Endothelial cell of hepatic sinusoid (primary cell): ENCODE results near the gene NKX1-1.

Source experiments
- in situ Hi-C: cut with HindIII; loops from 2 replicates; pipeline ENCODE4 v1.10.0; 2017; ENCODE audit warnings: low sequenced_read_pairs

The NKX1-1 gene

GRCh38 chr4:1363513-1363912 lies 42.7 kb downstream of the NKX1-1 start:
- in situ Hi-C loops: no loop called here

- in situ Hi-C loops: no loop called here
These were observed 43.7 kb downstream of the NKX1-1 start for GRCh38 chr4:1362521-1362920.

- in situ Hi-C loops: no loop called here
These were observed 44.2 kb downstream of the NKX1-1 start for GRCh38 chr4:1362046-1362445.

- in situ Hi-C loops: no loop called here
These were observed 44.8 kb downstream of the NKX1-1 start for GRCh38 chr4:1361431-1361830.

- in situ Hi-C loops: no loop called here
These were observed 45.6 kb downstream of the NKX1-1 start for GRCh38 chr4:1360423-1361283.

- in situ Hi-C loops: loop anchor here (10.0 kb wide), 2 partner anchors 235 to 325 kb away; no protein-coding TSS in a partner anchor
These were observed 46.3 kb downstream of the NKX1-1 start for GRCh38 chr4:1359976-1360375.

GRCh38 chr4:1359144-1359501 lies 47.1 kb downstream of the NKX1-1 start:
- in situ Hi-C loops: loop anchor here (10.0 kb wide), 2 partner anchors 234 to 324 kb away; no protein-coding TSS in a partner anchor

- in situ Hi-C loops: loop anchor here (10.0 kb wide), 2 partner anchors 234 to 324 kb away; no protein-coding TSS in a partner anchor
These were observed 47.7 kb downstream of the NKX1-1 start for GRCh38 chr4:1358421-1359143.

GRCh38 chr4:1357356-1358248 lies 48.6 kb downstream of the NKX1-1 start:
- in situ Hi-C loops: loop anchor here (10.0 kb wide), 2 partner anchors 233 to 323 kb away; no protein-coding TSS in a partner anchor

- in situ Hi-C loops: loop anchor here (10.0 kb wide), 2 partner anchors 232 to 322 kb away; no protein-coding TSS in a partner anchor
These were observed 49.9 kb downstream of the NKX1-1 start for GRCh38 chr4:1356181-1356998.

GRCh38 chr4:1355378-1355777 lies 50.9 kb downstream of the NKX1-1 start:
- in situ Hi-C loops: loop anchor here (10.0 kb wide), 2 partner anchors 231 to 321 kb away; no protein-coding TSS in a partner anchor

- in situ Hi-C loops: loop anchor here (10.0 kb wide), 2 partner anchors 230 to 320 kb away; no protein-coding TSS in a partner anchor
These were observed 51.3 kb downstream of the NKX1-1 start for GRCh38 chr4:1354983-1355275.

GRCh38 chr4:1354136-1354982 lies 51.9 kb downstream of the NKX1-1 start:
- in situ Hi-C loops: loop anchor here (10.0 kb wide), 2 partner anchors 230 to 320 kb away; no protein-coding TSS in a partner anchor

- in situ Hi-C loops: loop anchor here (10.0 kb wide), 2 partner anchors 229 to 319 kb away; no protein-coding TSS in a partner anchor
These were observed 52.8 kb downstream of the NKX1-1 start for GRCh38 chr4:1353186-1354055.
